ENCODE measurements around the gene PNPLA3.

DNA sequence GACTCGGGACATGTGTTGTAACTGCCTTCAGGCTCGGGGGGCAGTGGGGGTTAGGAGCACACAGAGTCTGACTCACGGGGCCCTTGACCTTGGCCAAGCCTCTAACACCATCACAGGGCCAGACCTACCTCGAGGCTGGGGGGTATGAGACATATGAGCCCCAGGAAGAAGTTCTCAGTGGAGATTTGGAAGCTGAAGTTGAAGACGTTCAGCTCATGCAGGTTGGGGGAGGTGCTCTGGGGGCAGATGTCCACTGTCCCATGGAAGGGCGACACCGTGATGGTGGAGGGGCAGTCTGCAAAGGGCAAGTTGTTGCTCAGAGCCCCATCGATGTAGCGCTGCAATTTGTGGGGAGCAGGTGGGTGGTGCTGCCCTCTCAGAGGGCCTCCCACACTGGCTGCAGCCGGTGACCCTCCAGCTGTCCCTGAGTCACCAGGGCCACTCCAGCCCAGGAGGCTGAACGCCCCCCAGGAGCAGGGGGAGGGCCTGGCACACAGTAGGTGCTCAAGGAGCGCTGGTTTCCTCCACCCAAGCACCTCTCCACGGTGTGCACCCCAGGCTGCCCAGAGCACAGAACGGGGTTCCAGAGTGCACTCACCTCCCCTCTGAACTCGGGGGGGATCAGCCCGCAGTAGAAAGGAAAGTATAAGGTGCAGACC, 34.3 kb upstream of the PNPLA3 start:
- TF ChIP-seq, protein P1, sequence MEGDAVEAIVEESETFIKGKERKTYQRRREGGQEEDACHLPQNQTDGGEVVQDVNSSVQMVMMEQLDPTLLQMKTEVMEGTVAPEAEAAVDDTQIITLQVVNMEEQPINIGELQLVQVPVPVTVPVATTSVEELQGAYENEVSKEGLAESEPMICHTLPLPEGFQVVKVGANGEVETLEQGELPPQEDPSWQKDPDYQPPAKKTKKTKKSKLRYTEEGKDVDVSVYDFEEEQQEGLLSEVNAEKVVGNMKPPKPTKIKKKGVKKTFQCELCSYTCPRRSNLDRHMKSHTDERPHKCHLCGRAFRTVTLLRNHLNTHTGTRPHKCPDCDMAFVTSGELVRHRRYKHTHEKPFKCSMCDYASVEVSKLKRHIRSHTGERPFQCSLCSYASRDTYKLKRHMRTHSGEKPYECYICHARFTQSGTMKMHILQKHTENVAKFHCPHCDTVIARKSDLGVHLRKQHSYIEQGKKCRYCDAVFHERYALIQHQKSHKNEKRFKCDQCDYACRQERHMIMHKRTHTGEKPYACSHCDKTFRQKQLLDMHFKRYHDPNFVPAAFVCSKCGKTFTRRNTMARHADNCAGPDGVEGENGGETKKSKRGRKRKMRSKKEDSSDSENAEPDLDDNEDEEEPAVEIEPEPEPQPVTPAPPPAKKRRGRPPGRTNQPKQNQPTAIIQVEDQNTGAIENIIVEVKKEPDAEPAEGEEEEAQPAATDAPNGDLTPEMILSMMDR (IDR thresholded peaks at IDR 0.05), result no peak
- no peak for TF ChIP-seq POLR2A (IDR thresholded peaks at IDR 0.05)
- TF ChIP-seq POLR2AphosphoS5 (IDR thresholded peaks at IDR 0.05), result no peak
